ENCODE results near the gene DSCAM.

Gene DSCAM

GRCh38 chr21:40625991-40626390 lies 221.0 kb downstream of the DSCAM start:
- intact Hi-C loops (cut with DNase I) = no loop called here
- DNase-seq = no peak

- no peak for DNase-seq
- intact Hi-C loops (cut with DNase I) = no loop called here
Measured at GRCh38 chr21:40623528-40623927, 223.4 kb downstream of the DSCAM start.

GRCh38 chr21:40622531-40622930 lies 224.4 kb downstream of the DSCAM start:
- intact Hi-C loops (cut with DNase I) = no loop called here

GRCh38 chr21:40620386-40621145 lies 226.4 kb downstream of the DSCAM start:
- intact Hi-C loops (cut with DNase I) = no loop called here
- no peak for DNase-seq

More at GRCh38 chr21:40622531-40622930, 224.4 kb downstream of the DSCAM start:
- DNase-seq = no peak

- intact Hi-C loops (cut with DNase I) = no loop called here
- DNase-seq = no peak
Measured at GRCh38 chr21:40618191-40618973, 228.6 kb downstream of the DSCAM start.

- intact Hi-C loops (cut with DNase I) = no loop called here
- no peak for DNase-seq
Measured at GRCh38 chr21:40616377-40616704, 230.6 kb downstream of the DSCAM start.

- intact Hi-C loops (cut with DNase I) = no loop called here
- DNase-seq = no peak
Measured at GRCh38 chr21:40615505-40616376, 231.2 kb downstream of the DSCAM start.

- no peak for DNase-seq
- intact Hi-C loops (cut with DNase I) = no loop called here
Measured at GRCh38 chr21:40613546-40614030, 233.4 kb downstream of the DSCAM start.

GRCh38 chr21:40610345-40610744 lies 236.6 kb downstream of the DSCAM start:
- intact Hi-C loops (cut with DNase I) = no loop called here
- no peak for DNase-seq

- intact Hi-C loops (cut with DNase I) = loop anchor here (10.0 kb wide), 1 partner anchor 62 kb away; no protein-coding TSS in a partner anchor
- peak in 1 of 10 donors; percentile 21 for DNase-seq
Measured at GRCh38 chr21:40606341-40606740, 240.6 kb downstream of the DSCAM start.

- intact Hi-C loops (cut with DNase I) = loop anchor here (10.0 kb wide), 1 partner anchor 60 kb away; no protein-coding TSS in a partner anchor
Measured at GRCh38 chr21:40605094-40605493, 241.9 kb downstream of the DSCAM start.

GRCh38 chr21:40603774-40604173 lies 243.2 kb downstream of the DSCAM start:
- intact Hi-C loops (cut with DNase I) = loop anchor here (10.0 kb wide), 1 partner anchor 59 kb away; no protein-coding TSS in a partner anchor
- no peak for DNase-seq

More at GRCh38 chr21:40605094-40605493, 241.9 kb downstream of the DSCAM start:
- no peak for DNase-seq

- peak in 1 of 10 donors; percentile 64 for DNase-seq
- intact Hi-C loops (cut with DNase I) = loop anchor here (10.0 kb wide), 1 partner anchor 57 kb away; no protein-coding TSS in a partner anchor
Measured at GRCh38 chr21:40602080-40602479, 244.9 kb downstream of the DSCAM start.

GRCh38 chr21:40595806-40596205 lies 251.2 kb downstream of the DSCAM start:
- intact Hi-C loops (cut with DNase I) = no loop called here
- peak in 2 of 10 donors; percentile 16 to 23 for DNase-seq

GRCh38 chr21:40587736-40588346 lies 259.1 kb downstream of the DSCAM start:
- DNase-seq = peak in 1 of 10 donors; percentile 37
- intact Hi-C loops (cut with DNase I) = no loop called here

GRCh38 chr21:40586575-40586974 lies 260.4 kb downstream of the DSCAM start:
- no peak for DNase-seq
- intact Hi-C loops (cut with DNase I) = no loop called here

GRCh38 chr21:40577285-40578043 lies 269.5 kb downstream of the DSCAM start:
- intact Hi-C loops (cut with DNase I) = no loop called here
- DNase-seq = no peak

GRCh38 chr21:40575976-40576375 lies 271.0 kb downstream of the DSCAM start:
- no peak for DNase-seq
- intact Hi-C loops (cut with DNase I) = no loop called here

GRCh38 chr21:40569357-40569756 lies 277.6 kb downstream of the DSCAM start:
- intact Hi-C loops (cut with DNase I) = no loop called here

More at GRCh38 chr21:40569357-40569756, 277.6 kb downstream of the DSCAM start:
- no peak for DNase-seq
